Measurements from ENCODE around the gene UGT2B17.
"Not testable (repeated sequence)": the region's sequence is repeated elsewhere in the genome, so short reads cannot be mapped to it uniquely, and the experiment has no call there.

The UGT2B17 gene

GRCh38 chr4:68576272-68577125, at the start of gene UGT2B17:
UGT2B17 (minus strand) TSS chr4:68576322; CDS start chr4:68568484, 7,838 bp downstream.
- DNase-seq: no peak

- not testable (repeated sequence) for DNase-seq
These were observed 46.6 kb upstream of the UGT2B17 start for GRCh38 chr4:68622731-68623130.

GRCh38 chr4:68617003-68617698, 41.0 kb upstream of the UGT2B17 start:
- no peak for DNase-seq

GRCh38 chr4:68615699-68616422, 39.7 kb upstream of the UGT2B17 start:
- DNase-seq: no peak

- no peak for DNase-seq
These were observed 37.6 kb upstream of the UGT2B17 start for GRCh38 chr4:68613752-68614151.

GRCh38 chr4:68606240-68606639, 30.1 kb upstream of the UGT2B17 start:
- no peak for DNase-seq

- DNase-seq: no peak
These were observed 23.0 kb upstream of the UGT2B17 start for GRCh38 chr4:68599150-68599549.

GRCh38 chr4:68597482-68597881, 21.4 kb upstream of the UGT2B17 start:
- no peak for DNase-seq

GRCh38 chr4:68594678-68595077, 18.6 kb upstream of the UGT2B17 start:
- no peak for DNase-seq

GRCh38 chr4:68593112-68593511, 17.0 kb upstream of the UGT2B17 start:
- no peak for DNase-seq

GRCh38 chr4:68592673-68593072, 16.6 kb upstream of the UGT2B17 start:
- DNase-seq: no peak

GRCh38 chr4:68591204-68591603, 15.1 kb upstream of the UGT2B17 start:
- DNase-seq: no peak

- no peak for DNase-seq
These were observed 13.7 kb upstream of the UGT2B17 start for GRCh38 chr4:68589790-68590189.

- DNase-seq: no peak
These were observed 6.2 kb upstream of the UGT2B17 start for GRCh38 chr4:68582339-68582717.

GRCh38 chr4:68581383-68582338, 5.5 kb upstream of the UGT2B17 start:
- DNase-seq: no peak

GRCh38 chr4:68577590-68577989, 1.5 kb upstream of the UGT2B17 start:
- no peak for DNase-seq

- not testable (repeated sequence) for DNase-seq
These were observed 486 bp downstream of the UGT2B17 start for GRCh38 chr4:68575636-68576035.

- no peak for DNase-seq
These were observed 1.0 kb downstream of the UGT2B17 start for GRCh38 chr4:68575081-68575480.

GRCh38 chr4:68572653-68573170, 3.4 kb downstream of the UGT2B17 start:
- no peak for DNase-seq

- DNase-seq: no peak
These were observed 6.0 kb downstream of the UGT2B17 start for GRCh38 chr4:68570122-68570507.

- no peak for DNase-seq
These were observed 6.5 kb downstream of the UGT2B17 start for GRCh38 chr4:68569466-68570121.

GRCh38 chr4:68569036-68569435, 7.1 kb downstream of the UGT2B17 start:
- not testable (repeated sequence) for DNase-seq

Data from stimulated activated CD4-positive, alpha-beta T cell treated with anti-CD3 and anti-CD28 coated beads, Interleukin-4, amount 100 ng/mL, for 24 hours (primary cell).